SJSA1 (cell line): Measurements from ENCODE around the gene QPRT. TPM values are rescaled to one million over a fixed set of nuclear protein-coding genes. Genes with fewer than 3 reads are reported as not detected.
"Not testable (repeated sequence)": the region's sequence is repeated elsewhere in the genome, so short reads cannot be mapped to it uniquely, and the experiment has no call there.

Source experiments
- DNase-seq, 2 experiments: peaks; one replicate each; pipeline ENCODE4 v3.0.0-alpha.2; 2015 to 2020; ENCODE audit warnings: low spot score in 2 of 2, low read depth in 1 of 2
- H3K27ac ChIP-seq: fragments of 250-450 bp; sonication (Bioruptor Pico); 2 replicates; pipeline ENCODE4 v1.5.1; 2020; ENCODE audit warnings: mild to moderate bottlenecking, moderate library complexity
- H3K27me3 ChIP-seq: fragments of 250-450 bp; sonication (Bioruptor Pico); replicated peaks from 2 replicates; pipeline ENCODE4 v1.5.1; 2020; ENCODE audit warnings: mild to moderate bottlenecking, moderate library complexity
- H3K36me3 ChIP-seq: fragments of 250-450 bp; sonication (Bioruptor Pico); 2 replicates; pipeline ENCODE4 v1.5.1; 2020; ENCODE audit warnings: mild to moderate bottlenecking
- H3K4me1 ChIP-seq: fragments of 250-450 bp; sonication (Bioruptor Pico); replicated peaks from 2 replicates; pipeline ENCODE4 v1.6.1; 2021; ENCODE audit warnings: mild to moderate bottlenecking
- H3K4me3 ChIP-seq: fragments of 250-450 bp; sonication (Bioruptor Pico); 2 replicates; pipeline ENCODE4 v1.5.1; 2020; ENCODE audit warnings: mild to moderate bottlenecking
- H3K9me3 ChIP-seq: fragments of 250-450 bp; sonication (Bioruptor Pico); replicated peaks from 2 replicates; pipeline ENCODE4 v1.5.1; 2020; ENCODE audit warnings: mild to moderate bottlenecking
- total RNA-seq: library from RNA; depleted of rRNA; stranded (reverse); fragments of >200 nt; shearing (Covaris generic); gene quantifications from 2 replicates; pipeline ENCODE4 v1.2.3, GENCODE V29; 2014

QPRT gene
- total RNA-seq, 1 experiment from 2014 or later = 0.13 TPM

- Histone ChIP-seq H3K27me3 (no peaks in the 10 kb centered on the region), H3K27ac (no peak overlapping the region)
- DNase-seq = no peak
These were observed 51.7 kb downstream of the QPRT start for GRCh38 chr16:29730649-29731048.

GRCh38 chr16:29731768-29732601 lies 53.0 kb downstream of the QPRT start:
- not testable (repeated sequence) for H3K27ac ChIP-seq, H3K36me3 ChIP-seq, DNase-seq, H3K27me3 ChIP-seq, H3K4me1 ChIP-seq, H3K9me3 ChIP-seq, H3K4me3 ChIP-seq

More at GRCh38 chr16:29730649-29731048, 51.7 kb downstream of the QPRT start:
- H3K36me3 ChIP-seq = no peaks in the 10 kb centered on the region
- H3K4me3 ChIP-seq = no peak overlapping the region
- H3K4me1 ChIP-seq = no peaks in the 10 kb centered on the region
- no peaks in the 10 kb centered on the region for H3K9me3 ChIP-seq

- H3K4me1 ChIP-seq = no peaks in the 10 kb centered on the region
- H3K4me3 ChIP-seq = no peak overlapping the region
- H3K27me3 ChIP-seq = no peaks in the 10 kb centered on the region
- no peaks in the 10 kb centered on the region for H3K9me3 ChIP-seq
- no peak for DNase-seq
- no peak overlapping the region for H3K27ac ChIP-seq
- no peaks in the 10 kb centered on the region for H3K36me3 ChIP-seq
These were observed 55.8 kb downstream of the QPRT start for GRCh38 chr16:29734786-29735185.

GRCh38 chr16:29736112-29736511 lies 57.1 kb downstream of the QPRT start:
- Histone ChIP-seq H3K4me3 (no peak overlapping the region), H3K4me1 (no peaks in the 10 kb centered on the region), H3K9me3 (no peaks in the 10 kb centered on the region), H3K36me3 (no peaks in the 10 kb centered on the region), H3K27ac (no peak overlapping the region), H3K27me3 (no peaks in the 10 kb centered on the region)
- DNase-seq = peak in 1 of 2 experiments; percentile 4

GRCh38 chr16:29736764-29737163 lies 57.8 kb downstream of the QPRT start:
- no peak for DNase-seq
- H3K27ac ChIP-seq = no peak overlapping the region
- no peaks in the 10 kb centered on the region for H3K27me3 ChIP-seq
- no peak overlapping the region for H3K4me3 ChIP-seq
- H3K9me3 ChIP-seq = no peaks in the 10 kb centered on the region
- no peaks in the 10 kb centered on the region for H3K36me3 ChIP-seq
- H3K4me1 ChIP-seq = no peaks in the 10 kb centered on the region

- Histone ChIP-seq H3K27ac (no peak overlapping the region), H3K27me3 (no peaks in the 10 kb centered on the region), H3K36me3 (no peaks in the 10 kb centered on the region), H3K9me3 (no peaks in the 10 kb centered on the region), H3K4me1 (no peaks in the 10 kb centered on the region), H3K4me3 (no peak overlapping the region)
- no peak for DNase-seq
These were observed 58.7 kb downstream of the QPRT start for GRCh38 chr16:29737713-29738112.

GRCh38 chr16:29738514-29738913 lies 59.5 kb downstream of the QPRT start:
- H3K27ac ChIP-seq = no peak overlapping the region
- H3K4me1 ChIP-seq = no peaks in the 10 kb centered on the region
- no peaks in the 10 kb centered on the region for H3K9me3 ChIP-seq
- DNase-seq = no peak
- no peaks in the 10 kb centered on the region for H3K27me3 ChIP-seq
- no peak overlapping the region for H3K4me3 ChIP-seq
- H3K36me3 ChIP-seq = no peaks in the 10 kb centered on the region

- H3K27me3 ChIP-seq, H3K4me1 ChIP-seq, DNase-seq, H3K27ac ChIP-seq, H3K9me3 ChIP-seq, H3K4me3 ChIP-seq, H3K36me3 ChIP-seq: not testable (repeated sequence)
These were observed 61.1 kb downstream of the QPRT start for GRCh38 chr16:29739927-29740629.

- H3K27ac ChIP-seq, H3K27me3 ChIP-seq, H3K9me3 ChIP-seq, DNase-seq, H3K4me1 ChIP-seq, H3K4me3 ChIP-seq, H3K36me3 ChIP-seq: not testable (repeated sequence)
These were observed 61.6 kb downstream of the QPRT start for GRCh38 chr16:29740630-29741015.

- Histone ChIP-seq H3K36me3 (no peaks in the 10 kb centered on the region), H3K4me1 (no peaks in the 10 kb centered on the region), H3K27ac (no peak overlapping the region), H3K27me3 (no peaks in the 10 kb centered on the region), H3K4me3 (no peak overlapping the region), H3K9me3 (no peaks in the 10 kb centered on the region)
- no peak for DNase-seq
These were observed 63.8 kb downstream of the QPRT start for GRCh38 chr16:29742683-29743275.

GRCh38 chr16:29743475-29743826 lies 64.5 kb downstream of the QPRT start:
- Histone ChIP-seq H3K9me3 (no peaks in the 10 kb centered on the region), H3K36me3 (no peaks in the 10 kb centered on the region), H3K27me3 (no peaks in the 10 kb centered on the region), H3K27ac (no peak overlapping the region), H3K4me1 (no peaks in the 10 kb centered on the region), H3K4me3 (no peak overlapping the region)
- DNase-seq = no peak

GRCh38 chr16:29743827-29744531 lies 65.0 kb downstream of the QPRT start:
- Histone ChIP-seq H3K9me3 (no peaks in the 10 kb centered on the region), H3K36me3 (no peaks in the 10 kb centered on the region), H3K27ac (no peak overlapping the region), H3K27me3 (no peaks in the 10 kb centered on the region), H3K4me1 (no peaks in the 10 kb centered on the region), H3K4me3 (no peak overlapping the region)
- DNase-seq = no peak

- no peaks in the 10 kb centered on the region for H3K4me1 ChIP-seq
- H3K4me3 ChIP-seq = no peak overlapping the region
- no peaks in the 10 kb centered on the region for H3K27me3 ChIP-seq
- DNase-seq = no peak
- H3K9me3 ChIP-seq = no peaks in the 10 kb centered on the region
- H3K36me3 ChIP-seq = no peaks in the 10 kb centered on the region
- H3K27ac ChIP-seq = no peak overlapping the region
These were observed 65.6 kb downstream of the QPRT start for GRCh38 chr16:29744541-29745101.
